K562 (cell line): ENCODE measurements around the gene DPF1. TPM values are rescaled to one million over a fixed set of nuclear protein-coding genes. Genes with fewer than 3 reads are reported as not detected.
A peak's percentile ranks its signal among the peaks of the same experiment; 100 is the strongest.
"Not testable (repeated sequence)": the region's sequence is repeated elsewhere in the genome, so short reads cannot be mapped to it uniquely, and the experiment has no call there.

Source experiments
- ATAC-seq: fragments of 200-7000 bp; cut with Tn5 transposase; 3 replicates; pipeline ENCODE4 v1.9.1; 2020; ENCODE audit warnings: moderate library complexity
- BruUV-seq: library from RNA; stranded (reverse); fragments of 400-500 nt; replicated peaks from 2 replicates; lab custom pipeline; 2021; lab: Mats Ljungman, UMichigan
- CTCF ChIA-PET: fragments of 300-600 bp; formaldehyde crosslinking; extraction: SDS; loops from one replicate; lab custom pipeline; 2021; ENCODE audit warnings: low intra/inter-chr PET ratio; lab: Yijun Ruan, JAX
- POLR2A ChIA-PET: fragments of 300-600, 350-650 bp; sonication (Branson Sonifier 250); formaldehyde crosslinking; extraction: SDS; loops from one replicate; lab custom pipeline; 2021; ENCODE audit warnings: antibody characterized with exemption, inconsistent platforms; lab: Yijun Ruan, JAX
- DNase-seq, 4 experiments: peaks; one replicate each; pipeline versions ENCODE4 v3.0.0 to v3.0.0-alpha.2; 2011 to 2018; ENCODE audit warnings: low spot score in 3 of 4, mixed read lengths in 3 of 4; ENCODE audit errors: extremely low read depth in 1 of 4
- FAIRE-seq: peaks from 2 replicates; lab custom pipeline; 2011; peaks lifted over from hg19 to GRCh38; lab: Jason Lieb, UNC
- H2AFZ ChIP-seq: 2 replicates; pipeline ENCODE4 v1.6.0; 2011; ENCODE audit warnings: low read depth, low read length, control low read depth, inconsistent platforms
- H3K27ac ChIP-seq: fragments of 200-600 bp; 3 replicates; pipeline ENCODE4 v1.8.0; 2011; ENCODE audit warnings: low read depth, mild to moderate bottlenecking, control low read depth, inconsistent platforms, low read length, moderate library complexity, mixed read lengths; ENCODE audit errors: extremely low read depth
- H3K27me3 ChIP-seq, 2 experiments: fragments of 300-600 bp in 1 of 2; 2 replicates in 1 of 2; 3 replicates in 1 of 2; pipeline versions ENCODE4 v1.6.0 to v1.8.0; 2011; ENCODE audit warnings: inconsistent platforms in 2 of 2, low read length in 2 of 2, mild to moderate bottlenecking in 1 of 2, mixed read lengths in 1 of 2, moderate library complexity in 1 of 2; ENCODE audit not compliant: control insufficient read depth in 2 of 2, insufficient read depth in 2 of 2
- H3K36me3 ChIP-seq: fragments of 300-600 bp; 3 replicates; pipeline ENCODE4 v1.8.0; 2011; ENCODE audit warnings: mild to moderate bottlenecking, low read length, inconsistent platforms; ENCODE audit not compliant: control insufficient read depth, insufficient read depth
- H3K4me1 ChIP-seq, 2 experiments: fragments of 200-600 bp in 1 of 2; replicated peaks in 1 of 2; 2 replicates in 1 of 2; 3 replicates in 1 of 2; pipeline versions ENCODE4 v1.5.1 to v1.8.0; 2011; ENCODE audit warnings: inconsistent platforms in 2 of 2, low read length in 2 of 2, mild to moderate bottlenecking in 1 of 2, mixed read lengths in 1 of 2, moderate library complexity in 1 of 2; ENCODE audit not compliant: control insufficient read depth in 2 of 2, insufficient read depth in 2 of 2
- H3K4me2 ChIP-seq: 2 replicates; pipeline ENCODE4 v1.6.1; 2011; ENCODE audit warnings: low read length, control low read depth, inconsistent platforms, mixed read lengths; ENCODE audit not compliant: insufficient read depth
- H3K4me3 ChIP-seq: fragments of 200-600 bp; sonication (generic), shearing (Covaris generic); 2 replicates; pipeline ENCODE4 v1.5.1; 2016; ENCODE audit warnings: control low read depth, inconsistent platforms
- H3K79me2 ChIP-seq: fragments of 200-600 bp; 3 replicates; pipeline ENCODE4 v1.8.0; 2011; ENCODE audit warnings: low read length, inconsistent platforms; ENCODE audit not compliant: control insufficient read depth, insufficient read depth
- H3K9ac ChIP-seq, 2 experiments: 2 replicates each; pipeline versions ENCODE4 v1.6.0 to v1.6.1; 2011; ENCODE audit warnings: low read depth in 2 of 2, low read length in 2 of 2, control low read depth in 1 of 2, inconsistent platforms in 1 of 2, mild to moderate bottlenecking in 1 of 2, mixed read lengths in 1 of 2; ENCODE audit not compliant: insufficient read depth in 1 of 2
- H3K9me1 ChIP-seq: one replicate; pipeline ENCODE4 v1.6.0; 2011; ENCODE audit warnings: inconsistent platforms, mild to moderate bottlenecking, low read length, moderate library complexity; ENCODE audit not compliant: control insufficient read depth, insufficient read depth
- H3K9me3 ChIP-seq: replicated peaks from 2 replicates; pipeline ENCODE4 v1.5.1; 2011; ENCODE audit warnings: low read depth, low read length, inconsistent platforms; ENCODE audit not compliant: control insufficient read depth, insufficient read depth
- H4K20me1 ChIP-seq: replicated peaks from 2 replicates; pipeline ENCODE4 v1.6.1; 2011; ENCODE audit warnings: low read length, inconsistent platforms, mixed read lengths; ENCODE audit not compliant: control insufficient read depth, insufficient read depth
- ADNP ChIP-seq: fragments of 200-800 bp; sonication (Bioruptor generic); IDR thresholded peaks from 2 replicates; pipeline ENCODE4 v1.6.1; 2016; ENCODE audit warnings: missing genetic modification characterization, missing compliant biosample characterization
- CTCF ChIP-seq, 3 experiments: IDR thresholded peaks in 2 of 3; conservative IDR thresholded peaks in 1 of 3; 2 replicates each; pipeline ENCODE4 v1.5.1; 2011 to 2012; ENCODE audit warnings: low read length in 3 of 3, mild to moderate bottlenecking in 3 of 3, control low read depth in 2 of 3, improper control_type of control experiment in 1 of 3, inconsistent platforms in 1 of 3, low read depth in 1 of 3, mixed read lengths in 1 of 3, moderate library complexity in 1 of 3; ENCODE audit not compliant: insufficient read depth in 2 of 3
- RB1 ChIP-seq: fragments of 450-650 bp; IDR thresholded peaks from 2 replicates; pipeline ENCODE4 v1.6.1; 2017; ENCODE audit warnings: low read depth, mild to moderate bottlenecking
- ZNF609 ChIP-seq: sonication (generic); formaldehyde crosslinking; IDR thresholded peaks from 2 replicates; pipeline ENCODE4 v1.8.1; 2023; ENCODE audit warnings: missing genetic modification reagents, mild to moderate bottlenecking, borderline replicate concordance
- WGBS: fragments of 100-300 bp; shearing (Covaris generic); methylation state at CpG from one replicate; pipeline ENCODE4 v1.1.6; 2016; ENCODE audit warnings: low coverage, mixed read lengths; ENCODE audit not compliant: insufficient coverage; ENCODE audit errors: missing lambda C conversion rate; 5-methylcytosine and 5-hydroxymethylcytosine counted together
- in situ Hi-C: fragments of 300-500 bp; cut with MboI; formaldehyde crosslinking; loops from 4 replicates; pipeline ENCODE4 v1.15.0; 2018; ENCODE audit warnings: inconsistent platforms, mixed read lengths
- intact Hi-C: fragments of 100-400 bp; cut with micrococcal nuclease; formaldehyde crosslinking; loops from 2 replicates; pipeline ENCODE4 v1.14.2; 2022
- polyA plus RNA-seq, 8 experiments: library from polyadenylated mRNA; depleted of rRNA in 4 of 8; stranded (reverse) in 5 of 8; unstranded in 3 of 8; fragments of >200 nt; fragmentation: Nextera tagmentation in 2 of 8; fragmentation: Illumina TruSeq in 1 of 8; extraction: Ambion mirVana in 2 of 8; extraction: Trizol in 1 of 8; gene quantifications; 2 replicates each; pipeline versions ENCODE4 v1.2.1 to v1.2.3, GENCODE V29; 2011 to 2014; ENCODE audit warnings: inconsistent platforms in 1 of 8, missing spikeins in 1 of 8
- total RNA-seq, 7 experiments: library from RNA; depleted of rRNA in 6 of 7; stranded (reverse); fragments of >200 nt in 6 of 7; fragmentation: Illumina TruSeq in 2 of 7; extraction: Trizol in 2 of 7; gene quantifications; 2 replicates each; pipeline versions ENCODE4 v1.2.1 to v1.2.3, GENCODE V29; 2011 to 2021; ENCODE audit warnings: low replicate concordance in 1 of 7

Gene DPF1
- total and polyA plus RNA-seq, 9 of the 15 experiments (the other 6 are each of a cell fraction or from before 2014, with no cell fraction given), result 0.10 to 5.7 (median 3.1) TPM

- not testable (repeated sequence) for H3K9me1 ChIP-seq, H3K9ac ChIP-seq, DNase-seq, H3K79me2 ChIP-seq, H3K36me3 ChIP-seq, H4K20me1 ChIP-seq, FAIRE-seq, BruUV-seq, H3K27me3 ChIP-seq, H3K9me3 ChIP-seq, ATAC-seq, H3K27ac ChIP-seq, H3K4me3 ChIP-seq
- TF ChIP-seq ADNP (tag) (0 out of 2 replicates have a peak, but pooled peaks have one; percentile 32), CTCF (IDR thresholded peaks at IDR 0.05 in 2 of 3, conservative IDR thresholded peaks at IDR 0.05 in 1 of 3; ENCODE audit: insufficient read depth in 2 of 3, low read depth in 1 of 3, low read length in 3 of 3) (0 out of 6 replicates have a peak, but pooled peaks of 1 of the 3 experiments have one; percentile 11), ZNF609 (CRISPR knock-in tag) (0 out of 2 replicates have a peak, but pooled peaks have one; percentile 11), RB1 (0 out of 2 replicates have a peak, but pooled peaks have one; percentile 17)
- Histone ChIP-seq H2AFZ (peak overlapping the region; percentile 98; the same call in 1 of the 2 replicates), H3K4me2 (peak overlapping the region; percentile 100; the same call in 1 of the 2 replicates), H3K4me1 (peaks cover 7 to 51% of the 10 kb centered on the region in 2 experiments; a peak in 4 of 5 replicates)
- in situ Hi-C loops, result loop anchor here (5.0 to 10.0 kb wide), 2 partner anchors 300 to 323 kb away; no protein-coding TSS in a partner anchor
- WGBS, result 65% methylated on average over 6 of the region's 6 CpGs
- intact Hi-C loops, result loop anchor here (5.0 kb wide), 1 partner anchor 83 kb away; no protein-coding TSS in a partner anchor
- ChIA-PET CTCF (interaction anchor here (0.9 to 1.8 kb wide), 2 partner anchors 72 to 83 kb away, joined by 4 to 7 read pairs; no protein-coding TSS in a partner anchor), POLR2A (interaction anchor here (0.7 kb wide), 1 partner anchor 60 kb away, joined by 5 read pairs; no protein-coding TSS in a partner anchor)
Measured at GRCh38 chr19:38224863-38225218, 819 bp upstream of the DPF1 start.
